Neural cell (in vitro differentiated cells): ENCODE results near the gene TRAM2.

Experiments used
- CTCF ChIP-seq: fragments of 450-650 bp; IDR thresholded peaks from 2 replicates; pipeline ENCODE4 v1.5.1; 2014; ENCODE audit warnings: antibody characterized with exemption, mild to moderate bottlenecking, moderate library complexity; ENCODE audit not compliant: poor library complexity, severe bottlenecking
- TAF1 ChIP-seq: IDR thresholded peaks from 2 replicates; pipeline ENCODE4 v1.6.1; 2012; ENCODE audit warnings: low read depth

GRCh38 chr6:52498538-52499017, 78.3 kb downstream of the TRAM2 start:
- TF ChIP-seq TAF1 = no peak
- no peak for TF ChIP-seq CTCF
